HepG2 (cell line): Measurements from ENCODE around the gene RECQL5. TPM values are rescaled to one million over a fixed set of nuclear protein-coding genes. Genes with fewer than 3 reads are reported as not detected.

Experiments
- CBX5 ChIP-seq: sonication (generic); formaldehyde crosslinking; IDR thresholded peaks from 2 replicates; pipeline ENCODE4 v1.4.0; 2020; ENCODE audit warnings: missing genetic modification reagents, borderline replicate concordance
- FOXO1 ChIP-seq: sonication (generic); formaldehyde crosslinking; IDR thresholded peaks from 2 replicates; pipeline ENCODE4 v1.4.0; 2020; ENCODE audit warnings: missing genetic modification reagents
- JUN ChIP-seq: sonication (generic); formaldehyde crosslinking; IDR thresholded peaks from 2 replicates; pipeline ENCODE4 v1.4.0; 2020; ENCODE audit warnings: mild to moderate bottlenecking, missing genetic modification reagents
- KDM5B ChIP-seq: sonication (generic); formaldehyde crosslinking; IDR thresholded peaks from 2 replicates; pipeline ENCODE4 v1.4.0; 2020; ENCODE audit warnings: missing genetic modification reagents, mild to moderate bottlenecking, borderline replicate concordance
- KMT2B ChIP-seq: IDR thresholded peaks from 2 replicates; pipeline ENCODE4 v1.6.1; 2016; ENCODE audit warnings: missing genetic modification reagents, missing compliant biosample characterization
- MIER3 ChIP-seq: IDR thresholded peaks from 2 replicates; pipeline ENCODE4 v1.6.1; 2016; ENCODE audit warnings: missing compliant biosample characterization, borderline replicate concordance
- MYC ChIP-seq: sonication (generic); formaldehyde crosslinking; IDR thresholded peaks from 2 replicates; pipeline ENCODE4 v1.9.0; 2021; ENCODE audit warnings: missing genetic modification reagents, borderline replicate concordance
- RAD21 ChIP-seq: fragments of 450-650 bp; formaldehyde crosslinking; IDR thresholded peaks from 2 replicates; pipeline ENCODE4 v1.5.0; 2020; ENCODE audit warnings: mild to moderate bottlenecking
- RAD51 ChIP-seq: fragments of 450-650 bp; IDR thresholded peaks from 2 replicates; pipeline ENCODE4 v1.6.1; 2016; ENCODE audit warnings: borderline replicate concordance
- SAP130 ChIP-seq: IDR thresholded peaks from 2 replicates; pipeline ENCODE4 v1.6.1; 2016; ENCODE audit warnings: low read depth
- ZBTB1 ChIP-seq: sonication (generic); formaldehyde crosslinking; IDR thresholded peaks from 2 replicates; pipeline ENCODE4 v1.4.0; 2020; ENCODE audit warnings: missing genetic modification reagents, borderline replicate concordance
- ZNF333 ChIP-seq: sonication (generic); formaldehyde crosslinking; IDR thresholded peaks from 2 replicates; pipeline ENCODE4 v1.4.0; 2020; ENCODE audit warnings: mild to moderate bottlenecking, missing genetic modification reagents, borderline replicate concordance
- ZNF34 ChIP-seq: sonication (generic); formaldehyde crosslinking; IDR thresholded peaks from 2 replicates; pipeline ENCODE4 v1.4.0; 2020; ENCODE audit warnings: mild to moderate bottlenecking, missing genetic modification reagents, borderline replicate concordance
- ZNF607 ChIP-seq: sonication (generic); formaldehyde crosslinking; IDR thresholded peaks from 2 replicates; pipeline ENCODE4 v1.5.1; 2020; ENCODE audit warnings: missing genetic modification reagents, mild to moderate bottlenecking, borderline replicate concordance
- polyA plus RNA-seq, 8 experiments: library from polyadenylated mRNA; depleted of rRNA in 3 of 8; stranded (reverse) in 7 of 8; unstranded in 1 of 8; fragments of >200 nt; fragmentation: Illumina TruSeq in 4 of 8; extraction: Trizol in 4 of 8; gene quantifications; 2 replicates each; pipeline versions ENCODE4 v1.2.1 to v1.2.3, GENCODE V29; 2011 to 2016; ENCODE audit warnings: low read depth in 4 of 8, missing spikeins in 1 of 8, mixed read lengths in 1 of 8; ENCODE audit not compliant: insufficient read depth in 1 of 8
- total RNA-seq, 5 experiments: library from RNA; depleted of rRNA; stranded (reverse); fragments of >200 nt; fragmentation: Illumina TruSeq; extraction: Trizol; gene quantifications; 2 replicates each; pipeline ENCODE4 v1.2.3, GENCODE V29; 2016; ENCODE audit warnings: low read depth in 1 of 5
- TF ChIP-seq, protein P1 (sequence below): sonication (generic); formaldehyde crosslinking; IDR thresholded peaks from 2 replicates; pipeline ENCODE4 v1.4.0; 2020; ENCODE audit warnings: missing genetic modification reagents, borderline replicate concordance
- TF ChIP-seq, protein P2 (sequence below): sonication (generic); formaldehyde crosslinking; IDR thresholded peaks from 2 replicates; pipeline ENCODE4 v1.4.0; 2020; ENCODE audit warnings: mild to moderate bottlenecking, missing genetic modification reagents
- TF ChIP-seq, protein P3 (sequence below): sonication (generic); formaldehyde crosslinking; IDR thresholded peaks from 2 replicates; pipeline ENCODE4 v1.4.0; 2020; ENCODE audit warnings: low read depth, mild to moderate bottlenecking, missing genetic modification reagents
- TF ChIP-seq, protein P4 (sequence below): sonication (generic); formaldehyde crosslinking; IDR thresholded peaks from 2 replicates; pipeline ENCODE4 v1.5.0; 2020; ENCODE audit warnings: missing genetic modification reagents, mild to moderate bottlenecking, borderline replicate concordance
- TF ChIP-seq, protein P5 (sequence below): sonication (generic); formaldehyde crosslinking; IDR thresholded peaks from 2 replicates; pipeline ENCODE4 v1.4.0; 2020; ENCODE audit warnings: missing genetic modification reagents

RECQL5 gene
- total and polyA plus RNA-seq, 2 of the 13 experiments (the other 11 are each of a cell fraction or from before 2014, with no cell fraction given) = 27.7 to 32.0 TPM

DNA sequence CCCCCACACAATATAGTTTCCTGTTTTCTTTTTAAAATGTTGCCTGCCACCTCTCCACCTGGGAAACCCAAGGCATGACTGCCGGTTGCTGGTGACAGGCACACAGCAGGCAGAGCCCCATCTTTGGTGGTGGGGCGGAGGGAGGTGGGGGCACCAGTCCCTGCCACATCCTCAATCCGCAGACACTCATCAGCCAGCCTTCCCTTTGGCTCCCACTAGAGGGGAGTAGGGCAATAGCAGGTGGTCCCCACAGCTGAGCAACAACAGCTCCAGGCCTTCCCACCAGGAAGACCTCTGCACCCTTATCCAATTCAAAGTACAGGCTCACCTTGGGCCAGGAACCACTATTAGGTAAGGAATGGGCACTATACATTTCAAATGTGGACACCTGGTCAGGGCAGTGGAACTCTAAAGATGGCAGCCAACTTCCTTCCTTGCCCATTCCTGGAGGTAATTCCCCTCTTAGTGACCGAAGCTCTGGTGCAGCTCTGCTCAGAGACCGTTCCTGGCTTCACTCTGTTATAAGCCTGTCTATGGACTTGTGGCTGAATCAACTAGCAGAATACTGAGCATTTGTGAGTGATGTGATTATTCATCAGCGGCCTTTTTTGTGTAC, 13.9 kb downstream of the RECQL5 start (continued):
- 0 out of 2 replicates have a peak, but pooled peaks have one; percentile 29 for TF ChIP-seq KMT2B (CRISPR knock-in tag)
- no peak for TF ChIP-seq CBX5
- TF ChIP-seq FOXO1 (CRISPR knock-in tag) = 0 out of 2 replicates have a peak, but pooled peaks have one; percentile 28
- TF ChIP-seq ZNF333 (CRISPR knock-in tag) = no peak
- TF ChIP-seq KDM5B (CRISPR knock-in tag) = no peak
- TF ChIP-seq MYC (CRISPR knock-in tag) = no peak
- TF ChIP-seq ZNF34 (CRISPR knock-in tag) = no peak
- TF ChIP-seq SAP130 (CRISPR knock-in tag) = peak; percentile 38; the same call in 1 of the 2 replicates
- peak; percentile 76 for TF ChIP-seq RAD21 (CRISPR knock-in tag)
- TF ChIP-seq, protein P1, sequence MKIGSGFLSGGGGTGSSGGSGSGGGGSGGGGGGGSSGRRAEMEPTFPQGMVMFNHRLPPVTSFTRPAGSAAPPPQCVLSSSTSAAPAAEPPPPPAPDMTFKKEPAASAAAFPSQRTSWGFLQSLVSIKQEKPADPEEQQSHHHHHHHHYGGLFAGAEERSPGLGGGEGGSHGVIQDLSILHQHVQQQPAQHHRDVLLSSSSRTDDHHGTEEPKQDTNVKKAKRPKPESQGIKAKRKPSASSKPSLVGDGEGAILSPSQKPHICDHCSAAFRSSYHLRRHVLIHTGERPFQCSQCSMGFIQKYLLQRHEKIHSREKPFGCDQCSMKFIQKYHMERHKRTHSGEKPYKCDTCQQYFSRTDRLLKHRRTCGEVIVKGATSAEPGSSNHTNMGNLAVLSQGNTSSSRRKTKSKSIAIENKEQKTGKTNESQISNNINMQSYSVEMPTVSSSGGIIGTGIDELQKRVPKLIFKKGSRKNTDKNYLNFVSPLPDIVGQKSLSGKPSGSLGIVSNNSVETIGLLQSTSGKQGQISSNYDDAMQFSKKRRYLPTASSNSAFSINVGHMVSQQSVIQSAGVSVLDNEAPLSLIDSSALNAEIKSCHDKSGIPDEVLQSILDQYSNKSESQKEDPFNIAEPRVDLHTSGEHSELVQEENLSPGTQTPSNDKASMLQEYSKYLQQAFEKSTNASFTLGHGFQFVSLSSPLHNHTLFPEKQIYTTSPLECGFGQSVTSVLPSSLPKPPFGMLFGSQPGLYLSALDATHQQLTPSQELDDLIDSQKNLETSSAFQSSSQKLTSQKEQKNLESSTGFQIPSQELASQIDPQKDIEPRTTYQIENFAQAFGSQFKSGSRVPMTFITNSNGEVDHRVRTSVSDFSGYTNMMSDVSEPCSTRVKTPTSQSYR (CRISPR knock-in tag) = no peak
- TF ChIP-seq, protein P2, sequence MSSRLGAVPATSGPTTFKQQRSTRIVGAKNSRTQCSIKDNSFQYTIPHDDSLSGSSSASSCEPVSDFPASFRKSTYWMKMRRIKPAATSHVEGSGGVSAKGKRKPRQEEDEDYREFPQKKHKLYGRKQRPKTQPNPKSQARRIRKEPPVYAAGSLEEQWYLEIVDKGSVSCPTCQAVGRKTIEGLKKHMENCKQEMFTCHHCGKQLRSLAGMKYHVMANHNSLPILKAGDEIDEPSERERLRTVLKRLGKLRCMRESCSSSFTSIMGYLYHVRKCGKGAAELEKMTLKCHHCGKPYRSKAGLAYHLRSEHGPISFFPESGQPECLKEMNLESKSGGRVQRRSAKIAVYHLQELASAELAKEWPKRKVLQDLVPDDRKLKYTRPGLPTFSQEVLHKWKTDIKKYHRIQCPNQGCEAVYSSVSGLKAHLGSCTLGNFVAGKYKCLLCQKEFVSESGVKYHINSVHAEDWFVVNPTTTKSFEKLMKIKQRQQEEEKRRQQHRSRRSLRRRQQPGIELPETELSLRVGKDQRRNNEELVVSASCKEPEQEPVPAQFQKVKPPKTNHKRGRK (CRISPR knock-in tag) = no peak
- TF ChIP-seq, protein P3, sequence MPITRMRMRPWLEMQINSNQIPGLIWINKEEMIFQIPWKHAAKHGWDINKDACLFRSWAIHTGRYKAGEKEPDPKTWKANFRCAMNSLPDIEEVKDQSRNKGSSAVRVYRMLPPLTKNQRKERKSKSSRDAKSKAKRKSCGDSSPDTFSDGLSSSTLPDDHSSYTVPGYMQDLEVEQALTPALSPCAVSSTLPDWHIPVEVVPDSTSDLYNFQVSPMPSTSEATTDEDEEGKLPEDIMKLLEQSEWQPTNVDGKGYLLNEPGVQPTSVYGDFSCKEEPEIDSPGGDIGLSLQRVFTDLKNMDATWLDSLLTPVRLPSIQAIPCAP (CRISPR knock-in tag) = no peak
- 0 out of 2 replicates have a peak, but pooled peaks have one; percentile 36 for TF ChIP-seq MIER3 (CRISPR knock-in tag)
- TF ChIP-seq RAD51 = no peak
- TF ChIP-seq, protein P4, sequence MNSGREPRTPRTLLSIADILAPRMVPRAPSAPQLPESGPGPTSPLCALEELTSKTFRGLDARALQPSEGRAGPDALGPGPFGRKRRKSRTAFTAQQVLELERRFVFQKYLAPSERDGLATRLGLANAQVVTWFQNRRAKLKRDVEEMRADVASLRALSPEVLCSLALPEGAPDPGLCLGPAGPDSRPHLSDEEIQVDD (CRISPR knock-in tag) = no peak
- TF ChIP-seq ZNF607 (CRISPR knock-in tag) = no peak
- TF ChIP-seq, protein P5, sequence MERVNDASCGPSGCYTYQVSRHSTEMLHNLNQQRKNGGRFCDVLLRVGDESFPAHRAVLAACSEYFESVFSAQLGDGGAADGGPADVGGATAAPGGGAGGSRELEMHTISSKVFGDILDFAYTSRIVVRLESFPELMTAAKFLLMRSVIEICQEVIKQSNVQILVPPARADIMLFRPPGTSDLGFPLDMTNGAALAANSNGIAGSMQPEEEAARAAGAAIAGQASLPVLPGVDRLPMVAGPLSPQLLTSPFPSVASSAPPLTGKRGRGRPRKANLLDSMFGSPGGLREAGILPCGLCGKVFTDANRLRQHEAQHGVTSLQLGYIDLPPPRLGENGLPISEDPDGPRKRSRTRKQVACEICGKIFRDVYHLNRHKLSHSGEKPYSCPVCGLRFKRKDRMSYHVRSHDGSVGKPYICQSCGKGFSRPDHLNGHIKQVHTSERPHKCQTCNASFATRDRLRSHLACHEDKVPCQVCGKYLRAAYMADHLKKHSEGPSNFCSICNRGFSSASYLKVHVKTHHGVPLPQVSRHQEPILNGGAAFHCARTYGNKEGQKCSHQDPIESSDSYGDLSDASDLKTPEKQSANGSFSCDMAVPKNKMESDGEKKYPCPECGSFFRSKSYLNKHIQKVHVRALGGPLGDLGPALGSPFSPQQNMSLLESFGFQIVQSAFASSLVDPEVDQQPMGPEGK (CRISPR knock-in tag) = peak; percentile 74
- no peak for TF ChIP-seq ZBTB1
- no peak for TF ChIP-seq JUN (CRISPR knock-in tag)
